ENCODE measurements around the gene KIF17.
"Not testable (repeated sequence)": the region's sequence is repeated elsewhere in the genome, so short reads cannot be mapped to it uniquely, and the experiment has no call there.

The KIF17 gene

DNA sequence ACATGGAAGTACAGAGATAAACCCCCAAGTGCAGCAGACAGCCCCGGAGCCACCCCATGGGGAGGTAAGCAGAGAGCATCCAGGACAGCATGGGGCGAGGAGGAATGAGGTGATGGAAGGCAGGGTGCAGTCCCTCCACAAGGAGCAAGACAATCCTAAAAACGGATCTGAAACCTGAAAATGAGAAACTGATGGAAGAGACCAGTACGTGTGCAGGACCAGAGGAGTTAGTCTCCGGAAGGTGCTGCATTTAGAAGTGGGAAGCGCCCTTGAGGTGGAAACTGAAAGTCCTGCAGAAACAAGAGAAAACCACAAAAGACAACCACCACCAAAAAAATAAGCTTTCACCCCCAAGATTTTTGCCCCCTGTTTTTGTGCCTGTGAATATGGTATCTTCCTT, 39.2 kb downstream of the KIF17 start:
- H3K4me3 ChIP-seq (ENCODE audit: severe bottlenecking) = no peak overlapping the region
- no peaks in the 10 kb centered on the region for H3K4me1 ChIP-seq (ENCODE audit: insufficient read depth, poor library complexity, severe bottlenecking)
- no peak for ATAC-seq (ENCODE audit: low read depth)
- TF ChIP-seq, protein P1, sequence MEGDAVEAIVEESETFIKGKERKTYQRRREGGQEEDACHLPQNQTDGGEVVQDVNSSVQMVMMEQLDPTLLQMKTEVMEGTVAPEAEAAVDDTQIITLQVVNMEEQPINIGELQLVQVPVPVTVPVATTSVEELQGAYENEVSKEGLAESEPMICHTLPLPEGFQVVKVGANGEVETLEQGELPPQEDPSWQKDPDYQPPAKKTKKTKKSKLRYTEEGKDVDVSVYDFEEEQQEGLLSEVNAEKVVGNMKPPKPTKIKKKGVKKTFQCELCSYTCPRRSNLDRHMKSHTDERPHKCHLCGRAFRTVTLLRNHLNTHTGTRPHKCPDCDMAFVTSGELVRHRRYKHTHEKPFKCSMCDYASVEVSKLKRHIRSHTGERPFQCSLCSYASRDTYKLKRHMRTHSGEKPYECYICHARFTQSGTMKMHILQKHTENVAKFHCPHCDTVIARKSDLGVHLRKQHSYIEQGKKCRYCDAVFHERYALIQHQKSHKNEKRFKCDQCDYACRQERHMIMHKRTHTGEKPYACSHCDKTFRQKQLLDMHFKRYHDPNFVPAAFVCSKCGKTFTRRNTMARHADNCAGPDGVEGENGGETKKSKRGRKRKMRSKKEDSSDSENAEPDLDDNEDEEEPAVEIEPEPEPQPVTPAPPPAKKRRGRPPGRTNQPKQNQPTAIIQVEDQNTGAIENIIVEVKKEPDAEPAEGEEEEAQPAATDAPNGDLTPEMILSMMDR (IDR thresholded peaks at IDR 0.05; ENCODE audit: poor library complexity, severe bottlenecking) = no peak
- H3K27me3 ChIP-seq (ENCODE audit: insufficient read depth, poor library complexity, severe bottlenecking) = no peaks in the 10 kb centered on the region
- no peaks in the 10 kb centered on the region for H3K9me3 ChIP-seq (ENCODE audit: severe bottlenecking)
- H3K27ac ChIP-seq (ENCODE audit: poor library complexity, severe bottlenecking) = no peak overlapping the region
- DNase-seq (ENCODE audit: low spot score) = no peak
- no peaks in the 10 kb centered on the region for H3K36me3 ChIP-seq (ENCODE audit: low read depth)

- H3K36me3 ChIP-seq (ENCODE audit: low read depth); H3K9me3 ChIP-seq (ENCODE audit: severe bottlenecking); H3K27me3 ChIP-seq (ENCODE audit: insufficient read depth, poor library complexity, severe bottlenecking); DNase-seq (ENCODE audit: low spot score); ATAC-seq (ENCODE audit: low read depth); H3K4me3 ChIP-seq (ENCODE audit: severe bottlenecking); H3K4me1 ChIP-seq (ENCODE audit: insufficient read depth, poor library complexity, severe bottlenecking); H3K27ac ChIP-seq (ENCODE audit: poor library complexity, severe bottlenecking): not testable (repeated sequence)
Observed at GRCh38 chr1:20673626-20674025, 44.2 kb downstream of the KIF17 start.

DNA sequence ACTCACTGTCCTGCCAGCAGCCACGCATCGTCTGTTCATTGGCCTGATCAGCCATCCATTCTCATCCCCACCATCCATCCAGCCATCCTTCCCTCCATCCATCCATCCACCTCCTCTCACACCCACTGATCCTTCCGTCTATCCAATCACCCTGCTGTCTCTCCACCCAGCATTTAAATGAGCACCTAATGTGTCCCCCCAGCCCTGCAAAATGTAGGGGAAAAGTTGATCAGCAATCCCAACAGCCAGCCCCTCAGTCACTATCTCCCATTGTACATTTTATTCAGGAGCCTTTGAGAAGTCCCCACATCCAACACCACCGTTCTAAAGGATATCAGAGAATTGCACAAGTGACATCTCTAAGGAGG, 45.6 kb downstream of the KIF17 start:
- TF ChIP-seq, protein P1 (IDR thresholded peaks at IDR 0.05; ENCODE audit: poor library complexity, severe bottlenecking) = no peak
- ATAC-seq (ENCODE audit: low read depth) (no peak), DNase-seq (ENCODE audit: low spot score) (no peak)
- no peak overlapping the region for H3K4me3 ChIP-seq (ENCODE audit: severe bottlenecking)
- H3K4me1 ChIP-seq (ENCODE audit: insufficient read depth, poor library complexity, severe bottlenecking) = no peaks in the 10 kb centered on the region
- no peaks in the 10 kb centered on the region for H3K27me3 ChIP-seq (ENCODE audit: insufficient read depth, poor library complexity, severe bottlenecking)
- no peak overlapping the region for H3K27ac ChIP-seq (ENCODE audit: poor library complexity, severe bottlenecking)
- H3K9me3 ChIP-seq (ENCODE audit: severe bottlenecking) = no peaks in the 10 kb centered on the region
- H3K36me3 ChIP-seq (ENCODE audit: low read depth) = no peaks in the 10 kb centered on the region

DNA sequence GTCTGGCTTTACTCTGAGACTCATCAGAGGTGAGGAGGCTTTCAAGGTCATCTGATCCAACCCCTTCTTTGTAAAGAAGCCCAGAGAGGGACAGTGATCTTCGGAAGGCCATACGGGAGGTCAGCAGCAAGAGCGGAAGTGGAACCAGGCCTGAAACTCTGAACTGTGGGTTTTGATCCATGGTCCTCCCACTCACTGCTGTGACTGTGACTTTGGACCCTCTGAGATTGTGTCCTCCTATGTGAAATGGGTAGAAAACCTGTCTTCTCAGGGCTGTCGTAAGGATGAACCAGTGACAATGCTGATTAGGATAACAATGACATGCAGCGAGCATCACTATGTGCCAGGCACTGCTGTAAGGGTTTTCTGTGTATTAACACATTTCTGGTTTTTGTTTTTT, 46.9 kb downstream of the KIF17 start:
- TF ChIP-seq, protein P1 (IDR thresholded peaks at IDR 0.05; ENCODE audit: poor library complexity, severe bottlenecking) = no peak
- DNase-seq (ENCODE audit: low spot score) (no peak), ATAC-seq (ENCODE audit: low read depth) (no peak)
- Histone ChIP-seq H3K27me3 (ENCODE audit: insufficient read depth, poor library complexity, severe bottlenecking) (no peaks in the 10 kb centered on the region), H3K4me1 (ENCODE audit: insufficient read depth, poor library complexity, severe bottlenecking) (no peaks in the 10 kb centered on the region), H3K36me3 (ENCODE audit: low read depth) (no peaks in the 10 kb centered on the region), H3K27ac (ENCODE audit: poor library complexity, severe bottlenecking) (no peak overlapping the region), H3K9me3 (ENCODE audit: severe bottlenecking) (no peaks in the 10 kb centered on the region), H3K4me3 (ENCODE audit: severe bottlenecking) (no peak overlapping the region)

DNA sequence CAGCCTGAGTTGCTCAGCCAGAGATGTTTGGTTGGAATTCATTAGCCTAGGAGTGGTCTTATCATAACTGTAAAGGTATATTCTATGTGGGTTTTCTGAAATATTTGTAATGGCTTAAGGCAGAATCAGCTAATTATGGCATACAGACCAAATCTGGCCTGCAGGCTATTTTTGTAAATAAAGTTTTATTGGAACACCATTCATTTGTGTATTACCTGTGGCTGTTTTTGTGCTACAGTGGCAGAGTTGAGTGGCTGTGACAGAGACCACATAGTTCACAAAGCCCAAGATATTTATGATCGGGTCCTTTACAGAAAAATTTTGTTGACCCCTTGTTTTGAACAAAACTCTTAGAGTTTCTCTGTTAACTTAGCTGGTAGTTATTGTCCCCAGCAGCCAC, 49.2 kb downstream of the KIF17 start:
- Histone ChIP-seq H3K27me3 (ENCODE audit: insufficient read depth, poor library complexity, severe bottlenecking) (no peaks in the 10 kb centered on the region), H3K4me1 (ENCODE audit: insufficient read depth, poor library complexity, severe bottlenecking) (no peaks in the 10 kb centered on the region), H3K36me3 (ENCODE audit: low read depth) (no peaks in the 10 kb centered on the region), H3K4me3 (ENCODE audit: severe bottlenecking) (no peak overlapping the region), H3K27ac (ENCODE audit: poor library complexity, severe bottlenecking) (no peak overlapping the region), H3K9me3 (ENCODE audit: severe bottlenecking) (no peaks in the 10 kb centered on the region)
- TF ChIP-seq, protein P1 (IDR thresholded peaks at IDR 0.05; ENCODE audit: poor library complexity, severe bottlenecking) = no peak
- DNase-seq (ENCODE audit: low spot score) (no peak), ATAC-seq (ENCODE audit: low read depth) (no peak)
